Trophoblast cell (in vitro differentiated cells and primary cell): Measurements from ENCODE around the gene KIF5A.
"Not testable (repeated sequence)": the region's sequence is repeated elsewhere in the genome, so short reads cannot be mapped to it uniquely, and the experiment has no call there.

Experiments used
- DNase-seq, 2 donors: peaks; one replicate each; pipeline ENCODE4 v3.0.0-alpha.2; 2016
- H2AFZ ChIP-seq: 2 replicates; pipeline ENCODE4 v1.6.1; 2013; ENCODE audit warnings: low read length, moderate library complexity, mild to moderate bottlenecking; ENCODE audit not compliant: insufficient read depth, poor library complexity
- H2AK5ac ChIP-seq: 2 replicates; pipeline ENCODE4 v1.6.1; 2013; ENCODE audit warnings: mild to moderate bottlenecking, low read length
- H2BK120ac ChIP-seq: 2 replicates; pipeline ENCODE4 v1.6.1; 2013; ENCODE audit warnings: low read length, mild to moderate bottlenecking, moderate library complexity; ENCODE audit not compliant: insufficient read depth, poor library complexity
- H2BK12ac ChIP-seq: 2 replicates; pipeline ENCODE4 v1.6.1; 2013; ENCODE audit warnings: mild to moderate bottlenecking, low read length, moderate library complexity
- H2BK5ac ChIP-seq: 2 replicates; pipeline ENCODE4 v1.6.1; 2013; ENCODE audit warnings: low read length, low read depth, moderate library complexity, mild to moderate bottlenecking; ENCODE audit not compliant: poor library complexity
- H3K14ac ChIP-seq: 2 replicates; pipeline ENCODE4 v1.6.1; 2013; ENCODE audit warnings: mild to moderate bottlenecking, low read length
- H3K18ac ChIP-seq: 2 replicates; pipeline ENCODE4 v1.6.1; 2013; ENCODE audit warnings: mild to moderate bottlenecking, low read length
- H3K23ac ChIP-seq: 2 replicates; pipeline ENCODE4 v1.6.1; 2013; ENCODE audit warnings: low read length
- H3K27ac ChIP-seq: 2 replicates; pipeline ENCODE4 v1.5.1; 2013; ENCODE audit warnings: low read depth, mild to moderate bottlenecking, inconsistent platforms, low read length, moderate library complexity
- H3K27me3 ChIP-seq: 2 replicates; pipeline ENCODE4 v1.6.1; 2013; ENCODE audit warnings: inconsistent platforms, mild to moderate bottlenecking, low read length, moderate library complexity; ENCODE audit not compliant: insufficient read depth
- H3K36me3 ChIP-seq, 2 experiments: 1 replicate in 1 of 2; 2 replicates in 1 of 2; pipeline ENCODE4 v1.6.1; 2013; ENCODE audit warnings: low read length in 2 of 2, mild to moderate bottlenecking in 2 of 2, moderate library complexity in 1 of 2; ENCODE audit not compliant: insufficient read depth in 2 of 2, control insufficient read depth in 1 of 2
- H3K4ac ChIP-seq: 2 replicates; pipeline ENCODE4 v1.6.1; 2013; ENCODE audit warnings: low read depth, mild to moderate bottlenecking, low read length, moderate library complexity
- H3K4me1 ChIP-seq, 2 experiments: 1 replicate in 1 of 2; 2 replicates in 1 of 2; pipeline ENCODE4 v1.6.1; 2013; ENCODE audit warnings: low read length in 2 of 2, mild to moderate bottlenecking in 2 of 2, moderate library complexity in 1 of 2; ENCODE audit not compliant: insufficient read depth in 2 of 2, control insufficient read depth in 1 of 2
- H3K4me2 ChIP-seq: 2 replicates; pipeline ENCODE4 v1.6.1; 2013; ENCODE audit warnings: inconsistent platforms, mild to moderate bottlenecking, low read length, moderate library complexity
- H3K4me3 ChIP-seq: 2 replicates; pipeline ENCODE4 v1.5.1; 2013; ENCODE audit warnings: mild to moderate bottlenecking, low read depth, low read length, inconsistent platforms
- H3K79me1 ChIP-seq: one replicate; pipeline ENCODE4 v1.6.1; 2013; ENCODE audit warnings: low read length
- H3K79me2 ChIP-seq: 2 replicates; pipeline ENCODE4 v1.6.1; 2013; ENCODE audit warnings: low read length, mild to moderate bottlenecking; ENCODE audit not compliant: control insufficient read depth, insufficient read depth, poor library complexity
- H3K9ac ChIP-seq: 2 replicates; pipeline ENCODE4 v1.6.1; 2013; ENCODE audit warnings: mild to moderate bottlenecking, low read length
- H3K9me3 ChIP-seq: 2 replicates; pipeline ENCODE4 v1.6.1; 2013; ENCODE audit warnings: low read depth, mild to moderate bottlenecking, control low read depth, inconsistent platforms, low read length; ENCODE audit not compliant: insufficient read depth
- H4K12ac ChIP-seq: 2 replicates; pipeline ENCODE4 v1.6.1; 2013; ENCODE audit warnings: low read depth, mild to moderate bottlenecking, low read length, moderate library complexity
- H4K8ac ChIP-seq: 2 replicates; pipeline ENCODE4 v1.6.1; 2013; ENCODE audit warnings: low read depth, mild to moderate bottlenecking, low read length, moderate library complexity
- H4K91ac ChIP-seq: one replicate; pipeline ENCODE4 v1.6.1; 2013; ENCODE audit warnings: low read depth, mild to moderate bottlenecking, low read length, moderate library complexity
- WGBS: extraction: QIAGEN DNeasy Blood & Tissue Kit; methylation state at CpG from one replicate; pipeline ENCODE4 v1.1.7; 2013; ENCODE audit warnings: missing lambda C conversion rate; ENCODE audit not compliant: insufficient read length, insufficient coverage; ENCODE audit errors: extremely low coverage; 5-methylcytosine and 5-hydroxymethylcytosine counted together

Gene KIF5A

DNA sequence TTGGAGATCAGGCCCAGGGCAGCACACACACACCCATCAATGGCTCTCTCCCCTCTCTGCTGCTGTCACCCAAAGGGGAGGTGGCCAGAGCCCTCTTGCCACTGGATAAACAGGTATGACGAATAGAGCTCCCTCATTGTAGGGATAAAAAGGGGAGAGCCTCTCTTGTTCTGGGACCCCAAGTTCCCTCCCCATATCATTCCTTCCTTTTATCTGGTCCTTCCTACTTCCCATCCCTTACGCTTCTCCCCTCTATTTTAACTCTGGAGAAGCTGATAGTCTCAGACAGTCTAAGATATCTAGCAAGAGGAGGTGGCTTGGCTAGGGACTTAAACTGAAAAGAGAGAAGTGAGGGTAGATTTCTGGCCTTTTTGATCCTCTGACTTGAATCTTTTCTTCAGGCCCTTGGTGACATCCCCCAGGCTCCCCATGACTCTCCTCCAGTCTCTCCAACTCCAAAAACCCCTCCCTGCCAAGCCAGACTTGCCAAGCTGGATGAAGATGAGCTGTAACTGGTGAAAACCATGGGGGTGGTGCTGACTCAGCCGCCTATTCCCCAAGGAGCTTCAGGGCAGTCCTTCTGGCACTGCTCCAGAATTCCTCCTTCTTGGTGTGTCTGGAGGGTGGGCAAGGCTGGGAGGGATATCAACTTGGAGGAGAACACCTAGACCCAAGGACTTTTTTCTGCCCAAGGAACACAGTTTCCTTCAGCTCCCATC, 66.7 kb downstream of the KIF5A start:
- H2BK12ac ChIP-seq, result no peak overlapping the region
- no peak overlapping the region for H2AK5ac ChIP-seq
- no peak for DNase-seq
- H3K4me2 ChIP-seq, result no peak overlapping the region
- H2AFZ ChIP-seq, result no peak overlapping the region
- H3K9me3 ChIP-seq, result peaks cover 5% of the 10 kb centered on the region
- no peak overlapping the region for H3K23ac ChIP-seq
- H4K8ac ChIP-seq, result no peak overlapping the region
- no peak overlapping the region for H3K9ac ChIP-seq
- no peak overlapping the region for H3K18ac ChIP-seq
- no peaks in the 10 kb centered on the region for H3K79me1 ChIP-seq
- H4K91ac ChIP-seq, result no peak overlapping the region
- no peak overlapping the region for H3K27ac ChIP-seq
- no peaks in the 10 kb centered on the region for H3K79me2 ChIP-seq
- no peak overlapping the region for H3K4me3 ChIP-seq
- H3K4ac ChIP-seq, result no peak overlapping the region
- H4K12ac ChIP-seq, result no peak overlapping the region
- peaks cover 48% of the 10 kb centered on the region for H3K27me3 ChIP-seq
- no peak overlapping the region for H3K14ac ChIP-seq
- H3K4me1 ChIP-seq, result peaks cover 0 to 3% of the 10 kb centered on the region in 2 experiments
- H2BK120ac ChIP-seq, result no peak overlapping the region
- H3K36me3 ChIP-seq, result peaks cover 0 to 4% of the 10 kb centered on the region in 2 experiments
- H2BK5ac ChIP-seq, result no peak overlapping the region
- no CpG with 5 or more reads among the region's 3 CpGs for WGBS

GRCh38 chr12:57617942-57618341, 68.1 kb downstream of the KIF5A start:
- no peaks in the 10 kb centered on the region for H3K79me1 ChIP-seq
- no peak overlapping the region for H2BK12ac ChIP-seq
- peaks cover 5% of the 10 kb centered on the region for H3K9me3 ChIP-seq
- no peak overlapping the region for H3K14ac ChIP-seq
- H3K27ac ChIP-seq, result no peak overlapping the region
- H2BK120ac ChIP-seq, result no peak overlapping the region
- H2BK5ac ChIP-seq, result no peak overlapping the region
- no peak overlapping the region for H3K23ac ChIP-seq
- H4K8ac ChIP-seq, result no peak overlapping the region
- no peak overlapping the region for H4K12ac ChIP-seq
- H3K4me2 ChIP-seq, result no peak overlapping the region
- no peak overlapping the region for H2AK5ac ChIP-seq
- H3K9ac ChIP-seq, result no peak overlapping the region
- H3K79me2 ChIP-seq, result no peaks in the 10 kb centered on the region
- WGBS, result no CpG with 5 or more reads among the region's 11 CpGs
- no peak overlapping the region for H3K4me3 ChIP-seq
- H2AFZ ChIP-seq, result no peak overlapping the region
- H3K36me3 ChIP-seq, result peaks cover 0 to 4% of the 10 kb centered on the region in 2 experiments
- peaks cover 0 to 5% of the 10 kb centered on the region in 2 experiments for H3K4me1 ChIP-seq
- DNase-seq, result no peak
- no peak overlapping the region for H3K18ac ChIP-seq
- no peak overlapping the region for H3K4ac ChIP-seq
- H3K27me3 ChIP-seq, result peaks cover 51% of the 10 kb centered on the region
- no peak overlapping the region for H4K91ac ChIP-seq

DNA sequence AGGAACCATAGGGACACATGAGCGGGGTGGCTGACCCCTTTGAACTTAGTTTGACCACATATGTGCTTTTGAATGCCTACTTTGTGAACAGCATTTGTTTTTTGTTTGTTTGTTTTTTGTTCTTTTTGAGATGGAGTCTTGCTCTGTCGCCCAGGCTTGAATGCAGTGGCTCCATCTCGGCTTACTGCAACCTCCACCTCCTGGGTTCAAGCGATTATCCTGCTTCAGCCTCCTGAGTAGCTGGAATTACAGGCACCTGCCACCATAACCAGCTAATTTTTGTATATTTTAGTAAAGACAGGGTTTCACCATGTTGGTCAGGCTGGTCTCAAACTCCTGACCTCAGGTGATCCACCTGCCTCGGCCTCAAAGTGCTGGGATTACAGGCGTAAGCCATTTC, 68.6 kb downstream of the KIF5A start:
- H3K18ac ChIP-seq, H3K23ac ChIP-seq, H3K79me1 ChIP-seq, H2AK5ac ChIP-seq, H3K9me3 ChIP-seq, H3K4me2 ChIP-seq, H2BK120ac ChIP-seq, H4K8ac ChIP-seq, H4K12ac ChIP-seq, H3K4me1 ChIP-seq, H3K9ac ChIP-seq, H3K14ac ChIP-seq, H3K79me2 ChIP-seq, H3K27ac ChIP-seq, H3K36me3 ChIP-seq, H2BK5ac ChIP-seq, DNase-seq, H3K4ac ChIP-seq, H2AFZ ChIP-seq, H3K4me3 ChIP-seq, H2BK12ac ChIP-seq, H4K91ac ChIP-seq: not testable (repeated sequence)
- H3K27me3 ChIP-seq, result peaks cover 51% of the 10 kb centered on the region
- WGBS, result no CpG with 5 or more reads among the region's 6 CpGs

DNA sequence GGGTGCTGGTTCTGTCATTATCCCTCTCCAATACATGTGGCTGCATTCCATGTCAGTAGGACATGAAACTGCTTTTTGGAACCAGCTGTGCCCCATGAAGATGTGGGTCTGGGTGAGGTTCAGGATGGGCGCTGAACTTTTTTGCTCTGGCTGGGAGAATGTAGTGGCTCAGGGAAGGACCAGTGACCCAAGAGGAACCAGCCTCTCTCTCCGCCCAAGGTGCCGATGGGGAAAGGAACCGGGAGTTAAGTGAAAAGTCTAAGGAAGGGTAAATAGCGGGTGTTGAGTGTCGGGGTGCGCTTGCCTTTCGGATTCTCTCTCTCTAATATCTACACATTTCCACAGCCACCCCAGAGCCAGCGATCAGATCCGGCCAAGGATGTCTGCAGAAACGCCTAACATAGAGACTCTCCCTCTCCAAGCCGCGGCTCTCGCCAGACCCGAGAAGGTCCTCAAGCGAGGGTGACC, 69.2 kb downstream of the KIF5A start:
- H3K14ac ChIP-seq, result no peak overlapping the region
- no peak overlapping the region for H2AK5ac ChIP-seq
- no peak overlapping the region for H4K91ac ChIP-seq
- no peak overlapping the region for H3K27ac ChIP-seq
- no peak overlapping the region for H3K9ac ChIP-seq
- H3K27me3 ChIP-seq, result peaks cover 55% of the 10 kb centered on the region
- H3K79me2 ChIP-seq, result no peaks in the 10 kb centered on the region
- H2BK5ac ChIP-seq, result no peak overlapping the region
- no peak overlapping the region for H4K12ac ChIP-seq
- no peak overlapping the region for H3K18ac ChIP-seq
- H2BK120ac ChIP-seq, result no peak overlapping the region
- H2AFZ ChIP-seq, result no peak overlapping the region
- H3K9me3 ChIP-seq, result peaks cover 3% of the 10 kb centered on the region
- H3K4ac ChIP-seq, result no peak overlapping the region
- no peak overlapping the region for H4K8ac ChIP-seq
- WGBS, result no CpG with 5 or more reads among the region's 16 CpGs
- H3K4me2 ChIP-seq, result no peak overlapping the region
- no peak overlapping the region for H3K23ac ChIP-seq
- H3K4me3 ChIP-seq, result no peak overlapping the region
- peaks cover 0 to 4% of the 10 kb centered on the region in 2 experiments for H3K36me3 ChIP-seq
- DNase-seq, result no peak
- H3K79me1 ChIP-seq, result no peaks in the 10 kb centered on the region
- no peak overlapping the region for H2BK12ac ChIP-seq
- H3K4me1 ChIP-seq, result peaks cover 0 to 5% of the 10 kb centered on the region in 2 experiments
